ENCODE data around the gene DDX55.

DNA sequence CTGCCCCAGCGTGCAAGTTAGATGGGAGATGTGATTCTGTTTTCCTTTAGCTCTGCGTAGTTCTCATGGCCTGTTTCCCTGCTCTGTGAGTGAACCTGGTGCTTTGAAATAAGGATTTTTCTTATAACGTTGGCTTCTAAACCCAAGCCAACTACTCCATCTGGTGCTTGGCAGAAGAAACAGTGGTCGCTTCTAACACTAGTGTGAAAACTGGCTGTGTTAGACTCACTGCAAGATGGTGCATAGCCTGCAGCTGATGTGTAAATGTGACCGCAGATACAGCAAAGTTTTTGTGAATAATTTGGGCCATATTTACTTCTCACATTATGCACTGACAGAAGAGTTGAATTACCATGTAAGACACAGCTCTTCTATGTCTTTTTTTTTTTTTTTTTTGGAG lies 44.0 kb downstream of the DDX55 start:
- TF ChIP-seq SUZ12 (IDR thresholded peaks at IDR 0.05; ENCODE audit: extremely low read depth, insufficient read depth, insufficient read length) (no peak), ZNF274 (IDR thresholded peaks at IDR 0.05; ENCODE audit: low read depth, low read length) (no peak), YY1 (IDR thresholded peaks at IDR 0.05; ENCODE audit: insufficient read depth, insufficient read length) (no peak)
